PC-3 (cell line): Measurements from ENCODE around the gene ALDH8A1. TPM values are rescaled to one million over a fixed set of nuclear protein-coding genes. Genes with fewer than 3 reads are reported as not detected.

Experiments
- ATAC-seq: fragments of 200-7000 bp; cut with Tn5 transposase; 2 replicates; pipeline ENCODE4 v1.9.1; 2020; ENCODE audit warnings: mild to moderate bottlenecking, moderate library complexity
- BruUV-seq: library from RNA; stranded (reverse); fragments of 400-500 nt; replicated peaks from 2 replicates; lab custom pipeline; 2021; lab: Mats Ljungman, UMichigan
- CTCF ChIA-PET: fragments of 300-600 bp; sonication (Branson Sonifier 250); formaldehyde crosslinking; loops from one replicate; lab custom pipeline; 2022; ENCODE audit warnings: antibody characterized with exemption; lab: Charles Lee
- POLR2A ChIA-PET: fragments of 300-600 bp; sonication (Branson Sonifier 250); formaldehyde crosslinking; loops from one replicate; lab custom pipeline; 2022; ENCODE audit warnings: antibody characterized with exemption; ENCODE audit not compliant: unreplicated experiment; lab: Charles Lee
- DNase-seq: peaks from one replicate; pipeline ENCODE4 v3.0.0-alpha.2; 2015
- H2AFZ ChIP-seq: fragments of 300-600 bp; sonication (generic); 2 replicates; pipeline ENCODE4 v1.6.0; 2016; ENCODE audit warnings: antibody characterized with exemption, low read length
- H3F3A ChIP-seq: fragments of 300-600 bp; sonication (generic); one replicate; pipeline ENCODE4 v1.6.0; 2017; ENCODE audit warnings: antibody characterized with exemption, low read length, control low read depth, mild to moderate bottlenecking; ENCODE audit not compliant: unreplicated experiment
- H3K27ac ChIP-seq: fragments of 300-600 bp; sonication (generic); 2 replicates; pipeline ENCODE4 v1.5.1; 2016; ENCODE audit warnings: mild to moderate bottlenecking, low read length
- H3K27me3 ChIP-seq: fragments of 300-600 bp; sonication (generic); 2 replicates; pipeline ENCODE4 v1.6.1; 2016; ENCODE audit warnings: low read length, mixed read lengths
- H3K36me3 ChIP-seq: fragments of 300-600 bp; sonication (generic); 2 replicates; pipeline ENCODE4 v1.6.1; 2016; ENCODE audit warnings: low read depth, mixed run types, low read length, mixed read lengths
- H3K4me1 ChIP-seq: fragments of 300-600 bp; sonication (generic); 2 replicates; pipeline ENCODE4 v1.5.1; 2016; ENCODE audit warnings: low read length; ENCODE audit not compliant: insufficient read depth
- H3K4me2 ChIP-seq: fragments of 300-600 bp; sonication (generic); 2 replicates; pipeline ENCODE4 v1.6.0; 2016; ENCODE audit warnings: low read length
- H3K4me3 ChIP-seq: fragments of 300-600 bp; sonication (generic); 2 replicates; pipeline ENCODE4 v1.5.1; 2016; ENCODE audit warnings: mild to moderate bottlenecking, low read length, mixed read lengths
- H3K79me2 ChIP-seq: fragments of 300-600 bp; sonication (generic); 2 replicates; pipeline ENCODE4 v1.6.1; 2017; ENCODE audit warnings: low read length, mixed read lengths
- H3K9ac ChIP-seq: fragments of 300-600 bp; sonication (generic); 2 replicates; pipeline ENCODE4 v1.6.0; 2016; ENCODE audit warnings: mild to moderate bottlenecking, low read length
- H3K9me2 ChIP-seq: fragments of 300-600 bp; sonication (generic); replicated peaks from 2 replicates; pipeline ENCODE4 v1.6.1; 2016; ENCODE audit warnings: mixed run types, low read length, mixed read lengths
- H3K9me3 ChIP-seq: fragments of 300-600 bp; sonication (generic); 2 replicates; pipeline ENCODE4 v1.6.1; 2016; ENCODE audit warnings: low read length, mixed read lengths
- H4K20me1 ChIP-seq: fragments of 300-600 bp; sonication (generic); 2 replicates; pipeline ENCODE4 v1.6.1; 2016; ENCODE audit warnings: low read length, mixed read lengths
- EZH2 ChIP-seq: fragments of 300-600 bp; sonication (generic); IDR thresholded peaks from one replicate; pipeline ENCODE4 v1.6.1; 2017; ENCODE audit warnings: antibody characterized with exemption, mild to moderate bottlenecking, low read length; ENCODE audit not compliant: unreplicated experiment
- EZH2phosphoT487 ChIP-seq: fragments of 300-600 bp; sonication (generic); IDR thresholded peaks from 2 replicates; pipeline ENCODE4 v1.6.1; 2018; ENCODE audit warnings: mild to moderate bottlenecking, antibody characterized with exemption, low read length, borderline replicate concordance
- intact Hi-C: fragments of 100-400 bp; cut with micrococcal nuclease; formaldehyde crosslinking; loops from 2 replicates; pipeline ENCODE4 v1.9.0; 2023
- total RNA-seq: library from RNA; depleted of rRNA; stranded (reverse); fragments of >200 nt; gene quantifications from 2 replicates; pipeline ENCODE4 v1.2.3, GENCODE V29; 2014
- TF ChIP-seq, protein P1 (sequence below): fragments of 300-600 bp; sonication (generic); conservative IDR thresholded peaks from 2 replicates; pipeline ENCODE4 v1.5.1; 2017; ENCODE audit warnings: antibody characterized with exemption, low read depth, mild to moderate bottlenecking, low read length

Gene ALDH8A1
- total RNA-seq, 1 experiment from 2014 or later = 1.9 TPM

DNA sequence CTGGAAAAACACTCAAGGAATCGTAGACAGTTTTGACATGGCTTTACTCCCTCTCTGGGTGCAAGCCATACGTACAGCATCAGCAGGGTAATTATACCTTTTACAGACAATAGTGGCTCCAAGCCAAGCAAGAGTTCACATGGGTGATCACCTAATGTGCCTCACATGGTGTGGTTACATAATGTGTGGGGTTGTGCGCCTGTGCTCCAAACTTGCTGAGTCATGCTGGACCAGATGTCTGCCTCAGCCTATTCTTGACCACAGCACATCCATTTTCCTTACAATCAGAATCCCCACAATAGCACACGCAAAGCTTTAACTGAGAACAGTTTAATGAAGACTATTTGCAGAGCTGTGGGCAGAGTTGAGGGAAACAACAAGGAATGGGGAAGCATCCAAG, 74.5 kb downstream of the ALDH8A1 start:
- intact Hi-C loops = no loop called here
- Histone ChIP-seq H3K4me2 (no peak overlapping the region), H3K9me2 (no peaks in the 10 kb centered on the region), H3K4me3 (no peak overlapping the region), H3F3A (no peaks in the 10 kb centered on the region), H3K79me2 (no peaks in the 10 kb centered on the region), H3K9me3 (no peaks in the 10 kb centered on the region), H3K27ac (no peak overlapping the region), H4K20me1 (no peaks in the 10 kb centered on the region), H2AFZ (no peak overlapping the region), H3K4me1 (no peaks in the 10 kb centered on the region), H3K27me3 (no peaks in the 10 kb centered on the region), H3K36me3 (no peaks in the 10 kb centered on the region), H3K9ac (no peak overlapping the region)
- CTCF ChIA-PET = no interaction called here
- no peak for DNase-seq
- POLR2A ChIA-PET = no interaction called here
- ATAC-seq = no peak
- no peak for TF ChIP-seq EZH2
- no peak for TF ChIP-seq EZH2phosphoT487
- TF ChIP-seq, protein P1, sequence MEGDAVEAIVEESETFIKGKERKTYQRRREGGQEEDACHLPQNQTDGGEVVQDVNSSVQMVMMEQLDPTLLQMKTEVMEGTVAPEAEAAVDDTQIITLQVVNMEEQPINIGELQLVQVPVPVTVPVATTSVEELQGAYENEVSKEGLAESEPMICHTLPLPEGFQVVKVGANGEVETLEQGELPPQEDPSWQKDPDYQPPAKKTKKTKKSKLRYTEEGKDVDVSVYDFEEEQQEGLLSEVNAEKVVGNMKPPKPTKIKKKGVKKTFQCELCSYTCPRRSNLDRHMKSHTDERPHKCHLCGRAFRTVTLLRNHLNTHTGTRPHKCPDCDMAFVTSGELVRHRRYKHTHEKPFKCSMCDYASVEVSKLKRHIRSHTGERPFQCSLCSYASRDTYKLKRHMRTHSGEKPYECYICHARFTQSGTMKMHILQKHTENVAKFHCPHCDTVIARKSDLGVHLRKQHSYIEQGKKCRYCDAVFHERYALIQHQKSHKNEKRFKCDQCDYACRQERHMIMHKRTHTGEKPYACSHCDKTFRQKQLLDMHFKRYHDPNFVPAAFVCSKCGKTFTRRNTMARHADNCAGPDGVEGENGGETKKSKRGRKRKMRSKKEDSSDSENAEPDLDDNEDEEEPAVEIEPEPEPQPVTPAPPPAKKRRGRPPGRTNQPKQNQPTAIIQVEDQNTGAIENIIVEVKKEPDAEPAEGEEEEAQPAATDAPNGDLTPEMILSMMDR = no peak
- BruUV-seq = no TSS peak

DNA sequence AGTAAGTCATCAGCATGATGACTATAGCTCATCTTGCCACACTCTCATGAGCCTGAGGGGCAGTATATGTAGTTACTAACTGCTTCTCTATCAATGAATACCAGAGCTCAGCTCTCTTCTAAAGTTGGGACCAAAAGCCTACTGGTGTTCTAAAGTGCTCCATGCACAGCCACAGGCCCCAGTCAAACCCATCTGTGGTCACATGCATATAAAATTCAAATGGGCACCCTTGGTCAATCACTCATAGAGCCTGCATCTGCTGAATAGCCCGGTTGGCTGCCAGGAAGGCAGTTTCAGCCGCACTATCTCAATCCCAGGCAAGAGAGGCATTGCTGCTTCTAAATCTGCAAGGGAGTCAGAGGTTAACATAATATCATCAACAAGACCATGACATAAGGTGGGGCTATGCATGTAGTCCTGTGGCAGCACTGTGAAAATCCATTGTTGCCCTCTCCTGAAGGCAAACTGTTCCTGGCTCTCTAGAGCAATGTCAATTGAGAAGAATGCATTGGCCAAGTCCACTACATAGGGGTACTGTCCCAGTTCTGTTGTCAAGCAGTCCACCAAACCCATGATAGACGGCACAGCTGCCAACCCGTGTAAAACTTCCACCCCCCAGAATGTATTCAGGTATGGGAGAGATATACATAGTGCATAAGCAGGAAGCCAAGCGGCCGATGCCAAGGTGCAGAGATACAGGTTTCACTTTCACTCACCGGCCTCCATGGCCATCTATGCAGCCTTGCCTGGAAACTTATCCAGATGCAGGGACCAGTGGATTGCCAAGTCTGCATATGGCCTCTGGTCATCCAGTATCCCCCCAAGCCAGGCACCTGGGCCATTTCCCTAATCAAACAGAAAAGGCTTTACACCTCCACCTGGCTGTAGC, 76.2 kb downstream of the ALDH8A1 start:
- no peak overlapping the region for H2AFZ ChIP-seq
- ChIA-PET CTCF (interaction anchor here (0.5 kb wide), 1 partner anchor 14 kb away, joined by 3 read pairs; no protein-coding TSS in a partner anchor), POLR2A (no interaction called here)
- intact Hi-C loops = no loop called here
- H3F3A ChIP-seq = no peaks in the 10 kb centered on the region
- H3K36me3 ChIP-seq = no peaks in the 10 kb centered on the region
- no peaks in the 10 kb centered on the region for H3K79me2 ChIP-seq
- no peaks in the 10 kb centered on the region for H3K9me2 ChIP-seq
- BruUV-seq = no TSS peak
- DNase-seq (no peak), ATAC-seq (no peak)
- H3K9me3 ChIP-seq = no peaks in the 10 kb centered on the region
- no peak overlapping the region for H3K4me2 ChIP-seq
- H3K9ac ChIP-seq = no peak overlapping the region
- no peak for TF ChIP-seq EZH2
- TF ChIP-seq, protein P1 = no peak
- TF ChIP-seq EZH2phosphoT487 = no peak
- no peak overlapping the region for H3K4me3 ChIP-seq
- H3K27ac ChIP-seq = no peak overlapping the region
- no peaks in the 10 kb centered on the region for H4K20me1 ChIP-seq
- no peaks in the 10 kb centered on the region for H3K27me3 ChIP-seq
- no peaks in the 10 kb centered on the region for H3K4me1 ChIP-seq
